Fibroblast of lung (primary cell): ENCODE results near the gene ZSCAN4.

Experiments used
- EZH2 ChIP-seq: IDR thresholded peaks from 2 replicates; pipeline ENCODE4 v1.5.1; 2012; ENCODE audit warnings: low read length, control low read depth, mild to moderate bottlenecking; ENCODE audit errors: missing control alignments
- TF ChIP-seq, protein P1 (sequence below), 2 donors: IDR thresholded peaks in 1 of 2; conservative IDR thresholded peaks in 1 of 2; 1 replicate in 1 of 2; 2 replicates in 1 of 2; pipeline ENCODE4 v1.5.1; 2011 to 2012; ENCODE audit warnings: low read length in 2 of 2, control low read depth in 1 of 2, inconsistent platforms in 1 of 2, low read depth in 1 of 2, mild to moderate bottlenecking in 1 of 2

DNA sequence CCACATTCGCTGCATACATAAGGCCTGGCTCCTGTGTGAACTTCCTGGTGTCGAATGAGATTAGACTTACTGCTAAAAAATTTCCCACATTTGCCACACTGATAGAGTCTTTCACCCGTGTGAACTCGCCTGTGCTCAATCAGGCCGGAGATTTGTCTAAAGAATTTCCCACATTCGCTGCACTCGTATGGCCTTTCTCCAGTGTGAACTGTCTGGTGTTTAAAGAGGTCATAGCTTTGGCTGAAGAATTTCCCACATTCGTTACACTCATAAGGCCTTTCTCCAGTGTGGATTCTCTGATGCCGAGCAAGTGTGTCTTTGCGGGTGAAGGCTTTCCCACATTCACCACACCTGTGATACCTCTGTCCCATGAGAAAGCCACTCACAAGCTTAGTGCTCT is 52.1 kb downstream of the ZSCAN4 start:
- TF ChIP-seq, protein P1, sequence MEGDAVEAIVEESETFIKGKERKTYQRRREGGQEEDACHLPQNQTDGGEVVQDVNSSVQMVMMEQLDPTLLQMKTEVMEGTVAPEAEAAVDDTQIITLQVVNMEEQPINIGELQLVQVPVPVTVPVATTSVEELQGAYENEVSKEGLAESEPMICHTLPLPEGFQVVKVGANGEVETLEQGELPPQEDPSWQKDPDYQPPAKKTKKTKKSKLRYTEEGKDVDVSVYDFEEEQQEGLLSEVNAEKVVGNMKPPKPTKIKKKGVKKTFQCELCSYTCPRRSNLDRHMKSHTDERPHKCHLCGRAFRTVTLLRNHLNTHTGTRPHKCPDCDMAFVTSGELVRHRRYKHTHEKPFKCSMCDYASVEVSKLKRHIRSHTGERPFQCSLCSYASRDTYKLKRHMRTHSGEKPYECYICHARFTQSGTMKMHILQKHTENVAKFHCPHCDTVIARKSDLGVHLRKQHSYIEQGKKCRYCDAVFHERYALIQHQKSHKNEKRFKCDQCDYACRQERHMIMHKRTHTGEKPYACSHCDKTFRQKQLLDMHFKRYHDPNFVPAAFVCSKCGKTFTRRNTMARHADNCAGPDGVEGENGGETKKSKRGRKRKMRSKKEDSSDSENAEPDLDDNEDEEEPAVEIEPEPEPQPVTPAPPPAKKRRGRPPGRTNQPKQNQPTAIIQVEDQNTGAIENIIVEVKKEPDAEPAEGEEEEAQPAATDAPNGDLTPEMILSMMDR (conservative IDR thresholded peaks at IDR 0.05 in 1 of 2, IDR thresholded peaks at IDR 0.05 in 1 of 2; ENCODE audit: low read depth in 1 of 2, low read length in 2 of 2) = no peak
- no peak for TF ChIP-seq EZH2
